ENCODE measurements around the gene SLC39A11.
"Not testable (repeated sequence)": the region's sequence is repeated elsewhere in the genome, so short reads cannot be mapped to it uniquely, and the experiment has no call there.

Gene SLC39A11

GRCh38 chr17:73105431-73105830 lies 12.9 kb upstream of the SLC39A11 start:
- no peak for DNase-seq

GRCh38 chr17:73104450-73104849 lies 12.0 kb upstream of the SLC39A11 start:
- DNase-seq: no peak

- DNase-seq: no peak
Observed at GRCh38 chr17:73103641-73104335, 11.3 kb upstream of the SLC39A11 start.

GRCh38 chr17:73101031-73101430 lies 8.5 kb upstream of the SLC39A11 start:
- DNase-seq: no peak

- no peak for DNase-seq
Observed at GRCh38 chr17:73100363-73100762, 7.9 kb upstream of the SLC39A11 start.

GRCh38 chr17:73099511-73099910 lies 7.0 kb upstream of the SLC39A11 start:
- DNase-seq: no peak

GRCh38 chr17:73098919-73099318 lies 6.4 kb upstream of the SLC39A11 start:
- no peak for DNase-seq

- not testable (repeated sequence) for DNase-seq
Observed at GRCh38 chr17:73097973-73098765, 5.7 kb upstream of the SLC39A11 start.

GRCh38 chr17:73096866-73097265 lies 4.4 kb upstream of the SLC39A11 start:
- DNase-seq: no peak

GRCh38 chr17:73096211-73096610 lies 3.7 kb upstream of the SLC39A11 start:
- DNase-seq: no peak

- DNase-seq: no peak
Observed at GRCh38 chr17:73093286-73093685, 798 bp upstream of the SLC39A11 start.

- DNase-seq: no peak
Observed at GRCh38 chr17:73091770-73092522, 542 bp downstream of the SLC39A11 start.

- no peak for DNase-seq
Observed at GRCh38 chr17:73091410-73091769, 1.1 kb downstream of the SLC39A11 start.

- DNase-seq: no peak
Observed at GRCh38 chr17:73090396-73091202, 1.9 kb downstream of the SLC39A11 start.

GRCh38 chr17:73089322-73090317 lies 2.9 kb downstream of the SLC39A11 start:
- DNase-seq: no peak

- no peak for DNase-seq
Observed at GRCh38 chr17:73088561-73088960, 3.9 kb downstream of the SLC39A11 start.

- DNase-seq: no peak
Observed at GRCh38 chr17:73083432-73083831, 9.1 kb downstream of the SLC39A11 start.

- DNase-seq: no peak
Observed at GRCh38 chr17:73074566-73074965, 17.9 kb downstream of the SLC39A11 start.

- DNase-seq: no peak
Observed at GRCh38 chr17:73072219-73072962, 20.1 kb downstream of the SLC39A11 start.

- DNase-seq: no peak
Observed at GRCh38 chr17:73071066-73071999, 21.2 kb downstream of the SLC39A11 start.

Measured in NCI-H1694 (cell line).